ENCODE measurements around the gene RANBP10. TPM values are rescaled to one million over a fixed set of nuclear protein-coding genes. Genes with fewer than 3 reads are reported as not detected.

RANBP10 gene
- total RNA-seq, 4 donors from 2014 or later = 5.8 to 12.2 (median 8.6) TPM

DNA sequence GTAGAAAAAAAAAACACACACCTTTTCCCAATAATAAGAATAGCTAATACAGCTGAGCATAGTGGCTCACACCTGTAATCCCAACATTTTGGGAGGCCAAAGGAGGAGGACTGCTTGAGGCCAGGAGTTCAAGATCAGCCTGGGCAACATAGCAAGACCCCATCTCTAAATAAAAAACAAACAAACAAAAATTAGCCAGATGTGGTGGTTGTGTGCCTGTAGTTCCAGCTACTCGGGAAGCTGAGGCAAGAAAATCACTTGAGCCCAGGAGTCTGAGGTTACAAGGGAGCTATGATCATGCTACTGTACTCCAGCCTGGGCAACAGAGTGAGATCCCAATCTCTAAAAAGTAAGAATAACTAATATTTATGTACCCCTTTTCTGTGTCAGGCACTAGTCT, 44.4 kb downstream of the RANBP10 start:
- H3K36me3 ChIP-seq = peaks cover 0 to 57% (median 30%) of the 10 kb centered on the region in 4 donors
- no peak for TF ChIP-seq EP300 (IDR thresholded peaks at IDR 0.05)
- TF ChIP-seq, protein P1, sequence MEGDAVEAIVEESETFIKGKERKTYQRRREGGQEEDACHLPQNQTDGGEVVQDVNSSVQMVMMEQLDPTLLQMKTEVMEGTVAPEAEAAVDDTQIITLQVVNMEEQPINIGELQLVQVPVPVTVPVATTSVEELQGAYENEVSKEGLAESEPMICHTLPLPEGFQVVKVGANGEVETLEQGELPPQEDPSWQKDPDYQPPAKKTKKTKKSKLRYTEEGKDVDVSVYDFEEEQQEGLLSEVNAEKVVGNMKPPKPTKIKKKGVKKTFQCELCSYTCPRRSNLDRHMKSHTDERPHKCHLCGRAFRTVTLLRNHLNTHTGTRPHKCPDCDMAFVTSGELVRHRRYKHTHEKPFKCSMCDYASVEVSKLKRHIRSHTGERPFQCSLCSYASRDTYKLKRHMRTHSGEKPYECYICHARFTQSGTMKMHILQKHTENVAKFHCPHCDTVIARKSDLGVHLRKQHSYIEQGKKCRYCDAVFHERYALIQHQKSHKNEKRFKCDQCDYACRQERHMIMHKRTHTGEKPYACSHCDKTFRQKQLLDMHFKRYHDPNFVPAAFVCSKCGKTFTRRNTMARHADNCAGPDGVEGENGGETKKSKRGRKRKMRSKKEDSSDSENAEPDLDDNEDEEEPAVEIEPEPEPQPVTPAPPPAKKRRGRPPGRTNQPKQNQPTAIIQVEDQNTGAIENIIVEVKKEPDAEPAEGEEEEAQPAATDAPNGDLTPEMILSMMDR (IDR thresholded peaks at IDR 0.05) = no peak
- no peak for TF ChIP-seq POLR2A (IDR thresholded peaks at IDR 0.05; ENCODE audit: low read depth)
- TF ChIP-seq POLR2AphosphoS5 (IDR thresholded peaks at IDR 0.05) = no peak
- H3K27ac ChIP-seq (replicated peaks in 1 of 4) = no peak overlapping the region
- H3K9me3 ChIP-seq = no peaks in the 10 kb centered on the region
- H3K4me1 ChIP-seq = peaks cover 0 to 4% (median 2%) of the 10 kb centered on the region in 4 donors
- no peaks in the 10 kb centered on the region for H3K27me3 ChIP-seq
- no peak for DNase-seq (ENCODE audit: extremely low spot score)
- H3K4me3 ChIP-seq = no peak overlapping the region
- intact Hi-C loops (cut with DNase I) = no loop called here
- WGBS = 93% methylated on average over 1 of the region's 1 CpG

DNA sequence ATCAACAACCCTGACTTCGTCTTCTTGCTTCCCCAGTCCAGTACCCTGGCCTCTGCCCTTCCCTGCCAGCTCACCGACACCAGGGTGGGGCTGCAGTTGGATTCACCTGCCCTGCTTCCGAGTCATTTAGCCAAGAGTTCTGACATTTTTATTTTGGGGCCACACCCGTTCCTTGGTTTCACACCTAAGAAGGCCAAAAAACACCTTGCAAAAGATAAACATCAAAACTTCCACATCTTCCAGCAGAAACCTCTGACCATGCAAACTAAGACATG, 45.5 kb downstream of the RANBP10 start:
- peaks cover 0 to 50% (median 25%) of the 10 kb centered on the region in 4 donors for H3K36me3 ChIP-seq
- no peak overlapping the region for H3K4me3 ChIP-seq
- H3K27ac ChIP-seq (replicated peaks in 1 of 4) = no peak overlapping the region
- intact Hi-C loops (cut with DNase I) = no loop called here
- H3K4me1 ChIP-seq = peaks cover 0 to 4% (median 2%) of the 10 kb centered on the region in 4 donors
- TF ChIP-seq POLR2A (IDR thresholded peaks at IDR 0.05; ENCODE audit: low read depth) (no peak), EP300 (IDR thresholded peaks at IDR 0.05) (no peak), POLR2AphosphoS5 (IDR thresholded peaks at IDR 0.05) (no peak)
- TF ChIP-seq, protein P1 (IDR thresholded peaks at IDR 0.05) = no peak
- H3K27me3 ChIP-seq = no peaks in the 10 kb centered on the region
- no peak for DNase-seq (ENCODE audit: extremely low spot score)
- 83% methylated on average over 4 of the region's 4 CpGs for WGBS
- no peaks in the 10 kb centered on the region for H3K9me3 ChIP-seq

DNA sequence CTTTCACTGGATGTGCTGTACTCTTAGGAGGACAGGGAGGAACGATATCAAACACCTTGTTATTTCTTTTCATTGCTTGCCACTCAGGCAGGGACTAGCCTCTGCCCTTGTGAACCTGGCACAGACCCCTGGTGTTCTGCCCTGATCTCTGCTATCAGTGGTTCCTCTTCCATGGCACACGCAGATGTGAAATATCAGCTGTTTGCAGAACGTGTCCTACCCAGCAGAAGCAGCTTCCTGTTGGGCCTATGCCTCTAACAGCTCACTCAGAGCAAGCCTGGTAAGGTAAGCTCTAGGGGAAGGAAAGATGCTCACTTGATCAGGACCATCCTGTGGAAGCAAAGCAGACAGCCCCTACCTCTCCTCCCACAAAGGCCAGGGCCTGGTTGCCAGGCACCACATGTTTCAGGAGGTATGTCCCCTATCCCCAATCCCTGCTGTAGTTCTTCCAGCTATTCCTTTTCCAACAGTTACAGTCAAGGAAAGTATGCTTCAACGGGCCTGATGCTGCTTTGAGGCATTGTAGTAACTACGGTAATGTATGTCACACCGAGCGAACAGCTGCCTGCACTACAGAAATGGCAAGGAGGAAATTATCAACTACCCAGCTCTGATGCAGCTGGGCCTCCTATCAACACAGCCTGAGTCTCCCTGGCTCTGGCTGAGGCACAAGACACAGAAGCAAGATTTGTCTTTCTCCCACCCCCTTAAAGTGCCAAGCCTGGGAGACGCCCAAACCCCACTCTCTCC, 46.0 kb downstream of the RANBP10 start:
- Histone ChIP-seq H3K27me3 (no peaks in the 10 kb centered on the region), H3K27ac (replicated peaks in 1 of 4) (no peak overlapping the region), H3K9me3 (no peaks in the 10 kb centered on the region), H3K36me3 (peaks cover 0 to 48% (median 24%) of the 10 kb centered on the region in 4 donors), H3K4me1 (peaks cover 0 to 4% (median 2%) of the 10 kb centered on the region in 4 donors), H3K4me3 (no peak overlapping the region)
- 77% methylated on average over 8 of the region's 8 CpGs for WGBS
- TF ChIP-seq, protein P1 (IDR thresholded peaks at IDR 0.05) = no peak
- TF ChIP-seq POLR2A (IDR thresholded peaks at IDR 0.05; ENCODE audit: low read depth) (no peak), POLR2AphosphoS5 (IDR thresholded peaks at IDR 0.05) (no peak), EP300 (IDR thresholded peaks at IDR 0.05) (no peak)
- intact Hi-C loops (cut with DNase I) = no loop called here
- no peak for DNase-seq (ENCODE audit: extremely low spot score)

DNA sequence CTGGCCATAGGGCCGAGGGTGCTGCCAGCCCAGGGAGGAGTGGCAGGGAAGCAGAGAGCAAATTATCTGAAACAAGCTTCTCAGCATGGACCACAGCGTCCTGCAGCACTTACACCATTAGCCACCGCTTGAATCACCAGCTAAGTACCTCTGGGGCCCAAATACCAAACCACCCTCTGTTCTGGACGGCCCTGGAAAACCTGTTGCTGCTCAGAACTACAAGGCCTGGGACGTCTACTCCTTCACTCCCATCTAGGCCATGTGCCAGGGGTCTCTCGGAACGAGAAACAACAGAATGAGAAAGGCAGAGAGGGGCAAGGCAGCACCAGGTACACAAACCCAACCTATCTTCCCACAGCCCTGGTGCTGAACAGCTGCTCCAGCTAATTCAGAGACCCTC, 47.4 kb downstream of the RANBP10 start:
- Histone ChIP-seq H3K27me3 (no peaks in the 10 kb centered on the region), H3K9me3 (no peaks in the 10 kb centered on the region), H3K27ac (replicated peaks in 1 of 4) (no peak overlapping the region), H3K4me1 (peaks cover 0 to 4% (median 2%) of the 10 kb centered on the region in 4 donors), H3K4me3 (no peak overlapping the region), H3K36me3 (peaks cover 0 to 48% (median 31%) of the 10 kb centered on the region in 4 donors)
- TF ChIP-seq POLR2AphosphoS5 (IDR thresholded peaks at IDR 0.05) = no peak
- 81% methylated on average over 7 of the region's 7 CpGs for WGBS
- no peak for DNase-seq (ENCODE audit: extremely low spot score)
- intact Hi-C loops (cut with DNase I) = no loop called here

DNA sequence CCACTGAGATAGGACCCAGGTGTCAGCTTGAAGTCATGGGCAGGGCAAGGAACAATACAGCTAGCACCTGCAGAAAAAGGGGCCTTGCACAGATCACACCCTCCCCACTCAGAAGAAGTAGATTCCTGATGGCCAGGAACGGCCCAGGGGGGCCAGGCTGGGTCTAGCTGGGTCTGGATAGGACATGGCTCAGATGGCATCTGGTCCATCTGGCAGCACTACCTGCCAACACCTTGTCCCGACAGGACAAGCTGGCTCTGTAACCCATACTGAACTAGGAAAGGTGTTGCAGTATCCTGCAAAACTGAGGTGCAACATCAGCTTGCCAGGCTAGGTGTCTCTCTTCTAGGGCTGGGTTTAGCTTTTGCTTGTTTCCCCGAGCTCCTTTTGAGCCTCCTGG, 48.4 kb downstream of the RANBP10 start:
- Histone ChIP-seq H3K27ac (replicated peaks in 1 of 4) (no peak overlapping the region), H3K9me3 (no peaks in the 10 kb centered on the region), H3K36me3 (peaks cover 0 to 48% (median 30%) of the 10 kb centered on the region in 4 donors), H3K4me1 (peaks cover 0 to 4% (median 2%) of the 10 kb centered on the region in 4 donors), H3K27me3 (no peaks in the 10 kb centered on the region), H3K4me3 (no peak overlapping the region)
- WGBS = 82% methylated on average over 1 of the region's 3 CpGs
- no peak for DNase-seq (ENCODE audit: extremely low spot score)
- no peak for TF ChIP-seq EP300 (IDR thresholded peaks at IDR 0.05)
- TF ChIP-seq, protein P1 (IDR thresholded peaks at IDR 0.05) = no peak
- no peak for TF ChIP-seq POLR2AphosphoS5 (IDR thresholded peaks at IDR 0.05)
- TF ChIP-seq POLR2A (IDR thresholded peaks at IDR 0.05; ENCODE audit: low read depth) = no peak
- intact Hi-C loops (cut with DNase I) = no loop called here
